HG03060 (cell line): Measurements from ENCODE around the gene NOP53.
"Not testable (repeated sequence)": the region's sequence is repeated elsewhere in the genome, so short reads cannot be mapped to it uniquely, and the experiment has no call there.

ENCODE experiments used
- ATAC-seq: cut with Tn5 transposase; IDR thresholded peaks from one replicate; pipeline ENCODE4 v1.9.1; 2021; ENCODE audit warnings: low read depth, moderate number of reproducible peaks; ENCODE audit not compliant: unreplicated experiment

NOP53 gene

DNA sequence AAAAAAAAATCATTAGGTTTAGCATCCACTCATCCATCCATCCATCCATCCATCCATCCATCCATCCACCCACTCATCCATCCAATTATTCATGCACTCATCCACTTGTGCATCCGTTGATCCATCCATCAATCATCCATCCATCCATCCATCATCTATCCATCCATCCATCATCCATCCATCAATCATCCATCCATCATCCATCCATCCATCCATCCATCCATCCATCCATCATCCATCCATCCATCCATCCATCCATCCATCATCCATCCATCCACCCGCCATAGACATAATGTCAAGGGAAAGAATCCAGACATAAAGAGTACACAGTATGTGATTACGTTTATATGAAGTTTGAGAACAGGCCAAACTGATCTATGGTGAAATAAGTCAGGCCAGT lies 24.2 kb downstream of the NOP53 start:
- ATAC-seq, result no peak

DNA sequence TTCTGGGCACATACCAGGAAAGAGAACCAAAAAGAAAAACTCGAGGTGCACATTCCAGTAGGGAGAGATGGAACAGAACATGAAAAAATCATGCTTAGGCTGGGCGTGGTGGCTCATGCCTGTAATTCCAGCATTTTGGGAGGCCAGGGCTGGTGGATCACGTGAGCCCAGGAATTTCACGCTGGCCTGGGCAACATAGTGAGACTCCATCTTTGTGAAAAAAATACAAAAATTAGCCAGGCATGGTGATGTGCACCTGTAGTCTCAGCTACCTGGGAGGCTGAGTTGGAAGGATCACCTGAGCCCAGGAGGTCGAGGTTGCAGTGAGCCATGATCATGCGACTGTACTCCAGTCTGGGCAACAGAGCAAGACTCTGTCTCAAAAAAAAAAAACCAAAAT lies 25.9 kb downstream of the NOP53 start:
- ATAC-seq, result not testable (repeated sequence)

DNA sequence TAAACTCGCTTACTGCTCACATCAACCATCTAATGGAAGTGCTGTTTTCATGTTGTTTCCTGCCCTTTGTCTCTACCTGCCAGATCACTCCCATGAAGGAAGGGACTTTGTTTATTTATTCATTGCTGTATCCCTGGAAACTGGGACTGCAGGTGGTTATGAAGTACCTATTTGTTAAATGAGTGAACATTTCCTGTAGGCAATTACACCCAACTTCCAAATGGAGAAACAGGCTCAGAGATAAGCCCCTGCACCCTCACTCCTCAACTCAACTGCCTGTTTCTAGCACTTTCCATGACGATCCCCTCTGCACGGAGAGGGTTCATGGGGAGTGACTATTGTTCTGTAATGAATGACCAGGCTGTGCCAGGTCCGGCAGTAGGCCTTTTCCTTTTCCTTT lies 31.2 kb downstream of the NOP53 start:
- ATAC-seq, result no peak

DNA sequence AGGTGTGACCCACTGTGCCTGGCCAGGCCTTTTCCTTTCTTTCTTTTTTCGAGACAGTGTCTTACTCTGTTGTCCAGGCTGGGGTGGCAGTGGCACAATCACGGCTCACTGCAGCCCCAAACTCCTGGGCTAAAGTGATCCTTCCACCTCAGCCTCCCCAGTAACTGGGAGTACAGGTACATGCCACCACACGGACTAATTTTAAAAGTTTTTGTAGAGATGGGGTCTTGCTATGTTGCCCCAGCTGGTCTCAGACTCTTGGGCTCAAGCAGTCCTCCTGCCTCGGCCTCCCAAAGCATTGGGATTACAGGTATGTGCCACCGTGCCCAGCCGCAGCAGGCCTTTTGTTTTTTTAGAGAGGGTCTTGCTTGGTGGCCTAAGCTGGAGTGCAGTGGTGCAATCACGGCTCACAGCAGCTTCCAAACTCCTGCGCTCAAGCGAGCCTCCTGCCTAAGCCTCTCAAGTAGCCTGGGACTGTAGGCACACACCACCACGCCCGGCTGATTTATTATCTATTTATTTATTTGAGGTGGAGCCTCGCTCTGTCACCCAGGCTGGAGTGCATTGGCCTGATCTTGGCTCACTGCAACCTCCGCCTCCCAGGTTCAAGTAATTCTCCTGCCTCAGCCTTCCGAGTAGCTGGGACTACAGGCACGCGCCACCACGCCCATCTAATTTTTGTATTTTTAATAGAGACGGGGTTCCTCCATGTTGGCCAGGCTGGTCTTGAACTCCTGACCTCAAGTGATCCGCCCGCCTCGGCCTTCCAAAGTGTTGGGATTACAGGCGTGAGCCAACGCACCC lies 32.1 kb downstream of the NOP53 start:
- ATAC-seq, result not testable (repeated sequence)

DNA sequence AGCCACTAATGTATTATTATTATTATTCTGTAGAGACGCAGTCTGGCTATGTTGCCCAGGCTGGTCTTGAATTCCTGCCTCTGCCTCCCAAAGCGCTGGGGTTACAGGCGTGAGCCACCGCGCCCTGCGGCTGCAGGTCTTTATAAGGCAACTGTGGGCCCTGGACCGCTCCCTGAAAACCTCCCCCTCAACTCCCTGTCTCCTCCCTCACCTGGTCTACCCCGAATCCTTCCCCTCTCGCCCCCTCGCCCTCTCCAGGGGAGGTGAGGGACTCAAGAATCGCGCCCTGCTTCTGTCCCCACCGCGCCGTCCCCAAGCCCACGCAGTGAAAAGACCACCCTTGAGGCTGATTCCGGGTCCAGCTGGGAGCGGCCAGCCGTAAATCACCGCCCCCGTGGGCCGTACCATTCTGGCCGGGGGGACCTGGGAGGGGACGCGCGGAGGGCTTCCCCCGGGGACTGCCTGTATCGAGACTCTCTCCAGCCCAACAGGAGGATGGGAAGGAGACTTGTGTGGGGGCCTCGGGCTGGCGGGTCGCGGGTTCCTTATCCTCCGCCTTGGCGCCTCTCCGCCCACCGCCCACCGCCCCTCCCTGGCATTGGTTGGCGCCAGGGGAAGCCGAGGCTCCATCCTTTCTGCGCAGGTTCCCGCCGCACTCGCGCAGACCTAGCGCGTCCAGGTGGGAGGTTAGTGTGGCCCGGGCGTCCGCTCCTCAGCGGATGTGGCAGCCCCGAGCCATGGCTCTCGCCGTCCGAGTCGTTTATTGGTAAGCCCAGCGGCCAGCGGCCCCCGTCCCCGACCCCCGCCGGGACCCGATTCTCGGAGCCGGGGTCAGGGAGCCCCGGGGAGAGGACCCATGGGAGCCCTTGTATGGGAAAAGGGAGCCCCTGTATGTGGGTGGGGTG lies 33.0 kb downstream of the NOP53 start, which contains the start of gene SELENOW:
SELENOW (plus strand) TSS at position 655 of the 905 bp plus-strand sequence; CDS start at position 738, 83 bp downstream.
- peak; percentile 49 for ATAC-seq

DNA sequence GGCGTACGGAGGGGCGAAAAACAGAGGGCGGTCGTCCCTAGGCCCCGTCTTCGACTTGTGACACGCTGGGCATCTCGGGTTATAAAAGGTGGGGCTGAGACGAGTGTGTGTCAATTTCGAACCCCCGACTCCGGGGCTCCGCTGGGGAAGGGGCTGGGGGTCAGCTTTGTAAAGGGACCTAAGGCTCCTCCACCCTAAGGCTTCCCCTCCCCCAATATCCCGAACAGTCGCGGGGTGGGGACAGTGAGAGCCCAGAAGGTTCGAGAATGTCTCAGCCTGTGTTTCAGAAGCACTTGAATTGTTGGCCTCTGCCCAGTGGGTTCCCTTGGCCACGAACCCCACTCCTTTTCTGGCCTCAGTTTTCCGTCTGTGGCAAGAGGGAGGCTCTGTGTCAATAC lies 33.6 kb downstream of the NOP53 start:
- ATAC-seq, result no peak

DNA sequence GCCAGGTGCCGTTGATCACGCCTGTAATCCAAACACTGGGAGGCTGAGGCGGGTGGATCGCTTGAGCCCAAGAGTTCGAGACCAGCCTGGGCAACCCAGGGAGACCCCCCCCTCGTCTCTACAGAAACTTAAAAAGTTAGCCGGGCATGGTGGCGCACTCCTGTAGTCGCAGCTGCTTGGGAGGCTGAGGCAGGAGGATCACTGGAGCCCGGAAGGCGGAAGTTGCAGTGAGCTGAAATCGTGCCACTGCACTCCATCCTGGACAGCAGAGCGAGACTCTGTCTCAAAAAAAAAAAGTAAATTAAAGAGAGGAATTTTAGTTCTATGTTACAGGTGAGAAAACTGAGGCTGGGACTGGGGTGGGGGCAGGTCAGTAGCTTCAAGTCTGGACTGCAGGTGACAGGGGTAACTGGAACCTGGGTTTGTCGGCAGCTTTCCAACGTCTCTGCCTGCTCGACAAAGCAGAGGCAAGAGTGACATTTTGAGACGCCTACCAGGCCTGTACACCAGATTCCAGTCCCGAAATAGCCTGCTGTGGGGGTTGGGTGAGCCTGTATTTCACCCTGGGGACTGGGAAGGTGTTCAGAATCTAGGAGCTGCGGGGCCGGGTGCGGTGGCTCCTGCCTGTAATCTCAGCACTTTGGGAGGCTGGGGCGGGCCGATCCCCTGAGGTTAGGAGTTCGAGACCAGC lies 34.3 kb downstream of the NOP53 start:
- ATAC-seq, result no peak

DNA sequence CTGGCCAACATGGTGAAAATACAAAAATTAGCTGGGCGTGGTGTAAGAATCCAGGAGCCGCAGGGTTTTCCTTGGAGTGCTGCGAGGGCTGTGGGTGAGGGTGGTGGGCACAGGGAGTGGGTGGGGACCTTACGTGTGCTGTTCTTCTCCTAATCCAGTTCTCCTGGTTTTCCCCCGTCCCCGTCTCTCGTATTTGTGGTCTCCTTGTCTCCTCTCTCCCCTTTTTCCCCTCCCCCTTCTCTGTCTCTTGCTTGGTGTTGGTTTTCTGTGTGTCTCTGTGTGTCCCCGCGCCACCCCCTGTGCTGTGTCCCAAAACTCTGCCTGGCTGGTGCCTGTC lies 34.8 kb downstream of the NOP53 start:
- ATAC-seq, result no peak

DNA sequence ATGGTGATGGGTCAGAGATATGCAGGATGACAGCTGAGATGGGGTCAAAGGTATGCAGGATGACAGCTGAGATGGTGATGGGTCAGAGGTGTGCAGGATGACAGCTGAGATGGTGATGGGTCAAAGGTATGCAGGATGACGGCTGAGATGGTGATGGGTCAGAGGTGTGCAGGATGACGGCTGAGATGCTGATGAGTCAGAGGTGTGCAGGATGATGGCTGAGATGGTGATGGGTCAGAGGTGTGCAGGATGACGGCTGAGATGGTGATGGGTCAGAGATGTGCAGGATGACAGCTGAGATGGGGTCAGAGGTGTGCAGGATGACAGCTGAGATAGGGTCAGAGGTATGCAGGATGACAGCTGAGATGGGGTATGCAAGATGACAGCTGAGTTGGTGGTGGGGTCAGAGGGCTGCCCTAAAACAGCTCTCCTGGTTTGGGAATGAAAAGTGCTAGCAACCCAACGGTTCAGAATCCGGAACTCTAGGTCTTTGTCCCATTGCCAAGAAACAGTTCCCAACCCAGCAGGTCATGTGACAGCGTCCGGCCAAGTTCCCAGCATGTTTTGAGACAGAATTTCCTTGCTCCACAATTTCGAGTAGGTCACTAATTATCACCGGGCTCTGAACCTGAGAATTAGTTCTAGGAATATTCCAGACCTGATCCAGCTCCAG lies 36.4 kb downstream of the NOP53 start:
- ATAC-seq, result no peak

DNA sequence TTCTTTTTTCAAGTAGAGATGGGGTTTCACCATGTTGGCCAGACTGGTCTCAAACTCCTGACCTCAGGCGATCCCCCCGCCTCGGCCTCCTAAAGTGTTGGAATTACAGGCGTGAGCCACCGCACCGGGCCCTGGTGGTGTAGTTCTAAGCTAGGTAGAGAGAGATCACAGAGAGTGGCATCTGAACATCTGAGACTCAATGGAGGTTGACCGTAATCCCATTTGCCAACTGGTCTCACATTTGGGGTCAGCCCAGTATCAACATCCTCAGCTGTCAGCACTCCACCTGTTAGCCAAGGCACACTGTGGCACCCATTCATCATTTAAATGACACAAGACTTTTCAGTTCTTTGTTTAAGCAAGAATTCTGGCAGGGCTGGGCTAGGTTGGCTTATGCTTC lies 41.2 kb downstream of the NOP53 start:
- ATAC-seq, result no peak

DNA sequence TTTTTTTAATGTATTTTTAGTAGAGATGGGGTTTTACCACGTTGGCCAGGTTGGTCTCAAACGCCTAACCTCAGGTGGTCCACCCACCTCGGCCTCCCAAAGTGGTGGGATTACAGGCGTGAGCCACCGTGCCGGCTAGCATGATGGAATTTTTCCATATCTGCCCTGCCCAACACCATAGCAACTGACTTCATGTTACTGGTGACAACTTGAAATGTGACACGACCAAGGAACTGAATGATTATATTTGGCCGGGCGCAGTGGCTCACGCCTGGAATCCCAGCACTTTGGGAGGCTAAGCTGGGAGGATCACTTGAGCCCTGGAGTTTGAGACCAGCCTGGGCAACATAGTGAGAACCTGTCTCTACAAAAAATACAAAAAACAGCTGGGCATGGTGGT lies 42.0 kb downstream of the NOP53 start:
- not testable (repeated sequence) for ATAC-seq

DNA sequence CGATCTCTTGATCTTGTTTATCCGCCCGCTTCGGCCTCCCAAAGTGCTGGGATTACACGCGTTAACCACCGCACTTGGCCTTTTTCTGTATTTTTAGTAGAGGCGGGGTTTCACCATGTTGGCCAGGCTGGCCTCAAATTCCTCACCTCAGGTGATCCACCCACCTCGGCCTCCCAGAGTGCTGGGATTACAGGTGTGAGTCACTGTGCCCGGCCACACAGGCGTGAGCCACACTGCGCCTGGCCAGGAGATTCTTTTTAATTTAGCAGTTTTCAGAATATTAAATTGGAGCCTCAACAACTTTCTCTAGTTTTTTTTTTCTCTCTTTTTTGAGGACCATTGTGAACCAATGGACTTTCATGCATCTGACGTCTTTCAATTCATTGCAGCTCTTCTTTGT lies 44.5 kb downstream of the NOP53 start:
- ATAC-seq, result not testable (repeated sequence)

DNA sequence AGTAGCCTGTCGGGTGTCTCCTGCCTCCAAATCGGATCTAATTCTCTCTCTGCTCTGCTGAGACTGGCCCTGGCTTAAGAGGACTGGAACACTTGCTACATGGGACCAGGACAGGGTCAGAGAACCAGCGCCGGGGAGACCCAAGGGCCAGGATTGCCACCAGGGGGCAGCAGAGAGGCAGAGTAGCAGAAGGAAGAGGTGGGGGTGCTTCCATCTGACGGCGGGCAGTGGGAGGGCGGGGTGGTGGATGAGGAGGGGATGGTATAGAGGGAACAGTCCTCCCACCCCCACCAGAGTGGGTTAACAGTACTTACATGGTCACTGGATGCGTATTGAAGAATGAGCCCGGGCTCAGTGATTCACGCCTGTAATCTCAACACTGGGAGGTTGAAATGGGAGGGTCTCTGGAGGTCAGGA lies 45.1 kb downstream of the NOP53 start:
- no peak for ATAC-seq

DNA sequence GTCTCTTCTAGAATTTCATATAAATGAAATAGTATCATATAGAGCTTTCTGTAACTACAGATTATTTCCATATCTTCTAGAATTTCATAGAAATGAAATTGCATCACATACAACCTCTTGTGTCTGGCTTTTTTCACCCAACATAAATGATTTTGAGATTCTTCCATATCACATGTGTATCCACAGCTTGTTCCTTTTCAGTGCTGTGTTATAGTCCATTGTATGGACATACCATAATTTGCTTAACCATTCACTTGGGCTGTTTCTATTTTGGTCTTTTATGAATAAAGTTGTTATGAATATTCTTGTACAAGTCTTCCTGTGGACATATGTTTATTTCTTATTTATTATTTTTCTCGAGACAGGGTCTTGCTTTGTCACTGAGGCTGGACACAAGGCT lies 47.3 kb downstream of the NOP53 start:
- no peak for ATAC-seq

DNA sequence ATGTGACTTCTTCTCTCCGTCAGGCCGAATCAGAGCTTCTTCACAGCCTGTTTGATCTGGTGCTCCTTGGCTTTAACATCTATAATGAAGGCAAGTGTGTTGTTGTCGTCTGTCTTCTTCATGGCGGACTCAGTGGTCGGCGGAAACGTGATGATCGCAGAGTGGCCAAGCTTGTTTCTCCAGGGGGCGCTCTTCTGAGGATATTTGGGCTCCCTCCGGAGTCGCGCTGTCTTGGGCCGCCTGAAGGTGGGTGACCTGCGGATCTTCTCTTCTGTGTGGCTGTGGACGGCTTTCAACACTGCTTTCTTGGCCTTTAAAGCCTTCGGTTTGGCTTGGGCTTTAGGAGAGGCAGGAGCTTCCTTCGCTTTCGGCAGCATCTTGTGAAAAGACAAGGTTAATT lies 49.2 kb downstream of the NOP53 start:
- ATAC-seq, result no peak

DNA sequence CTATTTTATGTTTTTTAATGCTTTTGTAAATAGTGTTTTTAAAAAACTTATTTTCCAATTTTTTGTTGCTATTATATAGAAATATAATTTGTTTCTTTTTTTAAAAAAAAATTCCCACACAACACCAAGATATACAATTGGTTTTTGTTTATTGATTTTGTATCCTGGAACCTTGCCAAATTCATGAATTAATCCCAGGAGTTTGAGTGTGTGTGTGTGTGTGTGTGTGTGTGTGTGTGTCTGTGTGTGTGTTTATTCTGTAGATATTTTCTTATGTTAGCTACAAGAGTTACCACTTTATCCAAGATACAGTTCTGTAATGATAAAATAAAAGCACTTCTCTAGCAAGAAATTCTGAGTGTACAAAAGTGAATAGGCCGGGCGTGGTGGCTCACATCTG lies 51.4 kb downstream of the NOP53 start:
- ATAC-seq, result no peak

DNA sequence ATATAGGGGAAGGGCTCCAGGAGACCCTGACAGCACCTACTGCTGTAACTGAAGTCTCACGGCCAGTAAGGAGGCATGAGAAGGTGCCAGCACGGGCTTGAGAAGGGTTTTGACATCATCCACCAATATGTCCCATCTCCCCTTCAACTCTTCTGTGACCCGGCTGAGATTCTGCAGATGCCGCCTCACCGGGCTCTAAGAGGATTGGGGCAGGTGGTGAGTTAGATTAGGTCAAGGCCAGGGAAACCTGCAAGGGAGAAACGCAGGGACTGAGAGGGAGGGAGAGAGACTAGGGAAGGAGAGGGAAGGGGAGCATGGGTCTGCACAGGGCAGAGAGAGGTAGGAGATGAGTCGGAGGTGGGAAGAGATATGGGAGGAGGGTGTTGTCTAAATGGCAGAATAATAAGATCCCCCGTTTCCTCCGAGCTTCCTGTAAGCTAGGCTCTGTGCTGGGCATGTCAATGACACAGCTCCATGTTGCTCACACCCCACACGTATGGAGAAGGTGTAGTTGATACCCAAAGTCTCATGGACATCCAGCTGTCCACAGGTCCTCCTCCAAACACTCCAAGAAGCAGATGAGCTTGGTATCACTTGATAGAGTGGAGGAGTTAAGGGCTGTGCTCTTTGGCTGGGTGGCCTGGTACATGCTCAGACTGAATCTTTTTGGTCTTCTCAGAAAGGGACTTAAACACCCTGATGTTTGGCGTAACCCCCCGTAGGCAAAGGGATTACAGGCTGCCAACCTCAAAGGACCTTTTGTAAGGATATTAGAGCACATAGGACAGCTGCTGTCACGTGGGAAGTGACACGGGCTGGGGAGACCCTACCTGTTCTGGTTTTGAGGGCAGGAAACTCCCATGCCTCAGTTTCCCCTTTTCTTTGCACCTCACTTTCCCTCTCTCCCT lies 52.9 kb downstream of the NOP53 start:
- no peak for ATAC-seq

DNA sequence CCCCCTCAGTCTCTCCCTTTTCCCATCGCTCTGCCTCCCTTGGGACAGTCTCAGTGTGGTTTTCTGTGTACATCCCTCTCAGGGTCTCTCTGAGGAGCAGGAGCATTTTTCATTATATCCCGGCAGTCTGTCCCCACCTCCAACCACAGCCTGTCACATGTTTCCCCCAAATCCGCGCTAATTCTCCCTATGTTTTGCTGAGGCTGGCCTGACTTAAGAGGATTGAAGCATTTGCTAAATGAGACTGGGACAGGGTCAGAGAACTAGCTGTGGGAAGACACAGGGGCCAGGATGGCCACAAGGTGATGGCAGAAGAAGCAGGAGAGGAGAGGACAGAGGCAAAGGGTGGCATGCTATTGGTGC lies 53.5 kb downstream of the NOP53 start:
- ATAC-seq, result no peak

DNA sequence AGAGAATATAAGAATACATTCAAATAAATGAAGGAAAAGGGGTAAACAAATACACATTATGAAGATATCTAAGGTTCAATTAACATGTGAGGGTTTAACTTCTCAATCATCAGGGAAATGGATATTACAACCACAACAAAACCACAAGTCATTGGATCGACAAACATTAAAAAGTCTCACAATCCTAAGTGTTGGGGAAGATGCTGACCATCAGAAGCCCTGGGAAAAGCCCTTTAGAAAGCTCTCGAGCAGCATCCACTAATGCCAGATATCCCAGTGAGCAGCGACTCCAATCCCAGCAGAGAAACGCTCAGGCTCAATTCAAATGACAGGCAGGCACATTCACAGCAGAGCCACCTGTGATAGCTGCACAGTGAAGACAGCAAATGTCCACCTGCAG lies 55.9 kb downstream of the NOP53 start:
- ATAC-seq, result no peak
